CD4-positive, alpha-beta T cell treated with Interleukin-15 for 1 hour (primary cell): ENCODE data around the gene SV2C.
"Not testable (repeated sequence)": the region's sequence is repeated elsewhere in the genome, so short reads cannot be mapped to it uniquely, and the experiment has no call there.

Experiments used
- DNase-seq: peaks from one replicate; pipeline ENCODE4 v3.0.0-alpha.2; 2020

Gene SV2C

DNA sequence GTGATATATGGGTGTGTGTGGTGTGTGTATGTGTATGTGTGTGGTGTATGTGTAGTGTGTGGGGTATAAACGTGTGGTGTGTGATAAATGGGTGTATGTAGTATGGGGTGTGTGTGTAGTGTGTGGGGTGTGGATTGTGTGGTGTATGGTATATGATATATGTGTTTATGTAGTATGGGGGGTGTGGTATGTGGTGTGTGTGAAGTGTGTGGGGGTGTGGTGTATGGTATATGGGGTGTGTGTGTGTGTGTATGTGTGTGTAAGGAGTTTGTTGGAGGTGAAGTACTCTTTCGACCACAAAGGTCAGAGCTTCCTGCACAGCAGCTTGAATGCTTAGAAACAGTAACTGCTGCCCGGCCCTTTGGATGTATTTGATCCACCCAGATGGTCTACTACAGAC lies 174.7 kb downstream of the SV2C start:
- no peak for DNase-seq

DNA sequence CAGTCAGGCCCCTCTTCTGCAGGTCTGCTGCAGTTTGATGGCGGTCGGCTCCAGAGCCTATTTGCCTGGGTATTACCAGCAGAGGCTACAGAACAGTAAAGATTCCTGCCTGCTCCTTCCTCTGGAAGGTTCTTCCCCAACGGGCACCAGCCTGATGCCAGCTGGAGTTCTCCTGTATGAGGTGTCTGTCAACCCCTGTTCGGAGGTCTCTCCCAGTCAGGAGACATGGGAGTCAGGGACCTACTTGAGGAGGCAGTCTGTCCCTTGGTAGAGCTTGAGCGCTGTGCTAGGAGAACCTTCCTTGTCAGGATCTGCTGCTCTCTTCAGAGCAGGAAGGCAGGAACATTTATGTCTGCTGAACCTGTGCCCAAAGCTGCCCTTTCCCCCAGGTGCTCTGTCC lies 181.5 kb downstream of the SV2C start:
- no peak for DNase-seq

DNA sequence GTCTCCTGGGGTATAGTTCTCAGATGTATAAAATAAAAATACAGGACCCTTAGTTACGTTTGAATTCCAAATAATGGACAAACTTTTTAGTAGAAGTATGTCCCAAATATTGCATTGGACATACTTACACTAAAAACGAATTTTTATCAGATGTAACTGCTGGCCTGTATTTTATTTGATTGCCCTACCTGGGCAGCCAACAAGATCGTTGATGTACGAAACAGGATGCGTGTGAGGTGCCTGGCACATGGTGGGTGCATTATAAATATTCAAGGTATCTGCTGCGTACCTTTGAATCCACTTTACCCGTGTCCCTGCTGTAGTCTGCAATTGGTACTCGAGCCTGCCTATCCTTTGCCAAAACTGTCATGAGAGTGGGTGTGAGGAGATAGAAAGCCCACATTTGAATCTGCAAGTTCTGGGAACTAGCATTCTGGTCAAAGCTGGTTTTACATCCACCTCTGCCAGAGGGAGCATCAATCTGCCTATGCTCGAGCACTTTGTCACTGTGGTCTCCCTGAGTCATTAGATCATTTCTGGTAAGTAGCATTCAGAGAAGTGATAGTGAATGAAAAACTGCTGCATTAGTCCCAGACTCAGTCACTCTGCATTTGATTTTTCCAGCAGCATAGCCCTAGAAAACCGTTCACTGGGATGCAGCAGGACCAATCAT lies 186.2 kb downstream of the SV2C start:
- no peak for DNase-seq

DNA sequence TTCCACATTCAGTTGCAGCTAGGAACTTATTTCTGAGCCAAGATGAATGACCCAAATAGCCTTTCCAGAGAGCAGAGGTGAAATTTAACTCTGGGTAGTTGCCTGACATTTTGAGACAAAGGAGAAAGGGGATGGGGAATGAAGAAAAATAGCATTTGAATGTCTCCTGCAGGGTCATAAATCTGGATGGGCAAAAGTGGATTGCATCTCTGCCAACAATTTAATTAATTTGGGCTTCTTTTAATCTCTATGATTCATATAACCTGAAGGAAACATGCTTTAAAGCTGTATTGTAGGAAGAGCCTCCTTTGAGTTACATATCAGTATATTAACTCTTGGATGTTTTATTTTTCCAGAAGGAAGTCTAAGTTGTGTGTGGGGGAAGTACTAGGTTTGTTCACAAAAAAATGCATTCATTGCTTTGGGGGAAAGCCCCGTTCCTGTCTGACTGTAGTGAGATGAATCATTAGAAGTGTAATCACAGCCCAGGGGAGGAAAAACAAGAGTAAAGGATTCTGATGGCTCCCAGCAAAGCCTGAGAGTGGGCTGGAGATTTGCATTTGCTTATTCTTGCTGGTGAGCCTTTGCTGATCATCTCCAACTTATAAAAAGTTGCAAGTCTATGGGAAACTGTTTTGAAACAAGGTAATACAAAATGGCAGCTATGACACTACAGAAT lies 186.9 kb downstream of the SV2C start:
- no peak for DNase-seq

DNA sequence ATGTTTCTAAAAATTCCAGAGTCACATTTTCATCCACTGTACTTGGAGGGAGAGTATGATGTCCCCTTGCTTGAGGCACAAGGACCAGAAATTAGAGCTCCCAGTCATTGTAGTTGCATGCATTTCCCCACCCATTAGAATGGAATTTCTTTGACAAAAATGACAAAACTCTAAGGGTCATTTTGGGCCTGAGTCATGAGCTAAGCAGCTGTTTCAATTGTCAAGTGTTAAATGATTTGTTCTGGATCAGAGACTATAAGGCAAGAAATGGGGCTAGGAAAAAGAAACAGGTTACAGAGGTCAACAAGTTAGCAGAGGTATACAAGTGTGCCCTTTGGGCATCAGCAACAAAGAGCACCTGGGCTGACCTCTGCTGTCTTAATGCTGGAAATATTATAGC lies 188.7 kb downstream of the SV2C start:
- no peak for DNase-seq

DNA sequence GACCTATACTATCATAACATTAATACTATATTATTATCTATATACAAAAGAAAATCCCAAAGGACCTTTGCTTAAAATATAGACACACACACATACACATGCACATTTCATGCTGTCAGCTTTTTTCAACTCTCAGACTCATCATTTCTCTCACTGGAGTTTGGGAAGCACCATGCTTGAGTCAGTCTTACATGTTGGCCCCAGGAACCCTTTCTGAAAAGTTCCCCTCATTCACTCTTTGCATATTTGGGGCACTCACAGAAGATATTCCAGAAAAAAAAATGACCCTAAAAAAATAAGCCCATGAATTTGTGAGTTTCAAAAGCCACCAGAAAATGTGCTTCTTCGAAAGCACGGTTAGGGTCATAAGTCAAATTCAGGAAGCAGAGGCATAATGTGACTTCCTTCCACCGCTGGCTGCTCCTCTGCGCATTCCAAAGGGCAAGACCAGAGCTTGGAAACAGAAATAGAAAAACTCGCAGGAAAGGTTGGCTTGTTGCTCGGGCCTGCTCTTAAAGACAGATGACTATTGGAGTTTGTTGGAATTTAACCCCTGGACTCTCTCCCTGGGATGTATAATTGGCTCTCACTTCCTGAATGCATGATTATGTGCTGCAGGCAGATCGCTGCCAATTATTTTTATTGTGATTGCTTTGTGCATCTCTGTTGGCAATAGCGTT lies 190.2 kb downstream of the SV2C start:
- no peak for DNase-seq

DNA sequence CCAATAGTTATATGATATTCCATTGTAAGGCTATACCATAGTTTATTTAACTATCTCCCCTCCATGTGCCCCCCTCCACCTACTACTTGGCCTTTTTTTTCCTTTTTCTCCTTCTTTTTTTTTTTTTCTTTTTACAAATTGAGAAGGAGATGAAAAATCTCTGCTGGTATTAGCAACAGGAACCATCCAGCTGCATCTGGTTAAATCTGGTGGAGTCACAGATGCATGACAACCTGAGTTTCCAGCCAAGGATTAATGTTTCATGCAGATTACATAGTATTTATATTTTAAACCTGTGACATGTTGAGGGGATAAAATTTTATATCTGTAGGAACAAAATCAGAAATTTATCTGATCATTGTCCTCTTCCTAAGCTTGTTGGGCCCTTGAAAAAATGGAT lies 191.4 kb downstream of the SV2C start:
- no peak for DNase-seq

DNA sequence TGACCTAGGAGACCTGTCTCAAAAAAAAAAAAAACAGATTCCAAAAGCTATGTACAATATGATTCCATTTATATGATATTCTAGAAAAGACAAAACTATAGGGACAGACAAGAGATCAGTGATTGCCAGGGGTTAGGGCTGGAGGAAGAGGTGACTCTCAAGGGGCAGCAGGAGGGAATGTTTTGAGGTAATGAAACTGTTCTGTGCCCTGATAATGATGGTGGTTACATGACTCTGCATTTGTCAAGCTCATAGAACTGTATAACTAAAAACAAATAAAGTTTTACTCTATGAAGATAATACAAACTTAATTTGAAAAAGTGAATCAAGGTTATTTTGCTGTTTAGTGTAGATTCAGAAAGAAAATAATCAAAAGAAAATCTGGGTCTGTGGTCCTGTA lies 194.6 kb downstream of the SV2C start:
- no peak for DNase-seq

DNA sequence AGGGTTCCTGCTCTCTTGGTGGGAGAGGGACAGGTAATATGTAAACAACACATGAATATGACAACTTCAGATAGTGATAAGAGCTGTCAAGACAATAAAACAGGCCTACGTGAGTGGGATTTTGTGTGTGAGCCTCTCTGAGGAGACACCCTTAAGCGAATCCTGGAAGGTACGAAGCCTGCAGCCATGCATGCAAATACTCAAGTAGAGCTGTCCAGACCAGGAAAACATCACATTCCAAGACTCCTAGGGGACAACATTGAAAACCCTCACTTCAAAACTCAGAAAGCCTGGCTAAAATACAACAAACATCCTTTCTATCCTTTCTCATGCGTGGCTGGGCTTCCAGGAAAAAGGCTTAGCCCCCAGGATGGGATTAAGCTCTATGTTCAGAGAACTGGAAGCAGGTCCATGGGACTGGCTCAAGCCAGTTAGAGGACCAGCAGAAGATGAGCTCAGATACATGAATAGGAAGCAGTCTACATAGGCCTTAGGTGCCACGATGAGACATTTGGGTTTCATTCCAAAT lies 195.1 kb downstream of the SV2C start:
- DNase-seq = no peak

DNA sequence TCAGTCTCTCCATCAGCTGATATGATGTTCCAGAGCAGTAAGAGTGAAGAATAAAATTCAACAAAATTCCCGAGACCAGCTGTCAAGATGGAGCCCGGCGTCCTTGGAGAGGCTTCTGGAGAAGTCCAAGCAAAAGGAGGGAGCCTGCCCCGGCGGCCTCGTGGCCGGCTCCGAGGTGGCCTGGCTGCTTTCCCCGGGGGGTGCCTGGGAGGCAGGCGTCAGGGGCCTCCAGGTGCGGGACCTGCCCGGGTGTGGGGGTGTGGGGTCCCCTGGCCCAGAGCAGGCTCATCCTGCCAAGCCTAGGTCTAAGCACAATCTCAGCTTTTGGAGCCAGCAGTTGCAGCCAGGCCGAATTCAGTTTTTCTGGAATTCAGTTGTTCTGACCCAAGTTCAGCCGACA lies 197.3 kb downstream of the SV2C start:
- no peak for DNase-seq

DNA sequence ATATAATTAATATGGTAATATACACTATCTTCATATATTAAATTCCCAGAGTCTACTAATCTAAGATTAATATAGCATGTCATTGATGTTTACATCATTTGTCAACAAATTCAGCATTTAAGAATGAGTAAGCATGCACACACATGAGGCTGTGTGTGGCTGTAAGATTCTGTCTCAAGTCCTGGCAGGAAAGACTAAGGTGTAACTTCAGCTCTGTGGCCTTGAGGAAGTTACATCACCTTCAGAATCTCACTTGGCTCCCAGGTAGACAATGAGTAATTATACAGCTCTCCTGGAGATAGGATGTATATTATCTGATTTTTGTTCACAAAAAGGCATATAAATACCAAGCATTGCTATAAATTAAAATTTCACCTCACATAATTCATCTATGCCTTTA lies 200.5 kb downstream of the SV2C start:
- DNase-seq = no peak

DNA sequence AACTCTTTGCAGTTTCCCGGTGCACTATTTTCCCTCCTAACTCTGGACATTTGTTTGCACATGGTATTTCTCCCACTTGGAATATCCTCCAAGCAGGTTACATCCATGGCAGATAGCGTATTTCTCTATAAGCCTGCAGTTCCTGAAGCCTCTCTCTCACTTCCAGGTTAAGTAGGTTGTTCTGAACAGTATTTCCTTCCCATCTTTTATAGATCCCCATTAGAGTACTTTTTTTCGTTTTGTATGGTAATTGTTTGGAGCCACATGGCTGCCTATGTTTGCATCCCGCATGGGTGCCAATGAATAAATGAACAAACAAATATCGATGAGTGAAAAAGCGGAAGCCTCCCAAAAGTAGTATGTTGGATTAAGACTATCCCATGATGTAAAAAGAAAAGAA lies 206.5 kb downstream of the SV2C start:
- DNase-seq = no peak

DNA sequence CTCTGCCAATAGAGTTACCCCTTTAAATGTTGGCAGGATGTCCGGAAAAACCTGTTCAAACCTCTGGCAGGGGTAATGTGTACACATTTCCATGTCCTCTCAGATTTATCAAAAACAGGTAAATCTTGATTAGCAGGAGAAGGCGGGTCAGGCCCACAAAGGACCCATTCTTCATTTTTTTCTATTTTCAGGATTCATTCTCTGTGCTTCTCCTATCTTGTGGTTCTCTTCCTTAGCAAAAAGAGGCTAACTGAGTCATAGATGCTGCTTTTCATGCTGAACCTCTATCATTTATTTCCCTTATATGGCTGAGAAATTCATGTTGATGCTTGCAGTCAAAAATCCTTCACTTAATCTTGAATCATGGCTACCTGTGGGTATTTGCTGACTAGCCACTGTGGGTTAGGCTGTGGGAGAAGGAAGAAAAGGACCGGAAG lies 207.2 kb downstream of the SV2C start:
- DNase-seq = no peak

DNA sequence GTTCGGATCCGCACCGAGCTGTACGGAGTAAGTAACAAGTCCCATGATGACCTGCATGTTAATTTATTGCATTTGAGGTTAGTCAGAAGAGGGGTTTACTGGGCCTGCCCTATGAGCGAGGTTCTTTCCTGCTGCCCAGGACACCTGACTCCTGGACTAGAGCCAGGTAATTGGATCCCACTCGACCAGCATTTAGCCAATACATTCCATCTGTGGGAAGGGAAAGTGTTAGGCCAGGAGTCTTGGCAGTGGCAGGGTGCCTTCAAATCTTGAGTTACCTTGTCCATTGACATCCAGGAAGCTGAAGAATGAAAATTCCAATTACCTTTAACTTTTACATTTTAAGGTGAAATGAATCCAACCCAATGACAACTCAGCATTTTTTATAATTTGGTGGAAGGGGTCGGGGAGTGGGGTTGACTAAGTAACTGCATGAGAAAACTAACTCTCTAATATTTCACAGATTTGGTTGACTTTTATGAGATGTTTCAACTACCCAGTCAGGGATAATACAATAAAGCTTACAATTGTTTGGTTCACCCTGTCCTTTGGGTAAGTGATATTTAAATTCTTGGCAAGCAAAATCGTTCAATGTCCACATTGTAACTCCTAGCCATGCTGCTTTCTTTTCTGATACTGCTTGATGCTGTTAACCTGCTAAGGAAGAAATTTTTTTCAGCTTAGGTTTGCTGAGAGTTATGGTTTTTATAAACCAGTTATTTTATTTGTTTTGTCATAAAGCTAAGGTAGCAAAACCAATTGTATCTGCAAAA lies 208.3 kb downstream of the SV2C start:
- no peak for DNase-seq

DNA sequence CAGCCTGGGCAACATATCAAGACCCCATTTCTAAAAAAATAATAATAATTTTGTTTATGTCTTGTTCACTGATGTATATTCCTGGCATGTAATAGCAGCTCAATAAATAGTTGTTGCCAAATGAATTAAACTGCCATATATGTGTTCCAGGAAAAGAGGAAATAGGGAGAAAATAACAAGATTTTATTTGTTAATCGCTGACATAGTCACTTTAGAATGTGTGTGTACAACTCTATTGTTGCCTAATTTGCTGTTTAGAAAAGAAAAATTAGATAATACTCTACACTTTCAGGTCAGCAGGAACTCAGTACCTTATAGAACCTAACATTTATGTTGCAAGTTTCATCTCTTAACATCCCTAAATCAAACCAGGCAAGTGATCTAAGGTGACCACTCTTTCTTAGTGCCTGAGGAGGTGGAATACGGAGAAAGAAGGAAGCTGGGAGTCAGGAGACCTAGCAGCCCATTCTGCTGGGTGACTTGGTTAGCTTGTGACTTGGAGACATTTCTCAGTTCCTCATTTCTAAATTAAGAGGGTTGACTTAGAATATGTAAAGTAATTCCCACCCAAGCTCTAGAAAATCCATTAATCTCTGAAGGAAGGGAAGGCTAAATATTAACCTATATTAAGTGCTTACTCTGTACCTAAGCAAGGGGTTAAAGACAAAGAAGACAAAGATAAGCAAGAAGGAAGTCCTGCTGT lies 209.6 kb downstream of the SV2C start:
- DNase-seq = peak; percentile 24

DNA sequence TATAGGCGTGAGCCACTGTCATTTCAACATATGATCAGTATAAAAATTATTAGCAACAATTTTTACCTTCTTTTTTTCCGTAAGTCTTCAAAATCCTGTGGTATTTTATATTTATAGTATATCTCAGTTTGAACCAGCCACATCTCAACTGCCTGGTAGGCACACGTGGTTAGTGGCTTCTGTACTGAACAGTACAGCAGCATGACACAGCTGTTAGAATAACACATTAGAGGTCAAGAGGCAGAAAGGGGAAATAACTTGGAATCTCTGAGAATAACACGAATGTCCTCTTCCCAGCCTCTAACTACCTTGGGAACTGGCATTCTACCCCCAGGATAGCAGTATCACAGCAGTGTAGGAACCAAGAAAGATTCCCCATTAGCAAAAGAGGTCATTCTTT lies 211.4 kb downstream of the SV2C start:
- DNase-seq = no peak

DNA sequence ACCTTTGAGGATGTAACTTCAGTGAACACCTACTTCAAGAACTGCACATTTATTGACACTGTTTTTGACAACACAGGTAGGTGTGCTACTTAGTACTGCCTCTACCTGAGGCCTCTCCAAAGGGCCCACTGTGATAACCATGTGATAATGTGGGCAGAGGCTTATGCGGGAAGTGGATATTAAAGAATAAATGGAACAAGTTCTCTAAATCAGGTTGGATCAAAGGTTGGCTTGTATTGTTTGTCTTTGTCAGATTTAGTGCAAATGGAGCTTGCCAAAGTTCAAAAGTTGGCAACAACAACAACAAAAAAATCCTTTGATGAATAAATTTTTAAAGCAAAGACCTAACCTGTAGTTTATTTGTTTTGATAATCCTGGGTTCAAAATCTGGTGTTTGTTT lies 215.7 kb downstream of the SV2C start:
- no peak for DNase-seq

DNA sequence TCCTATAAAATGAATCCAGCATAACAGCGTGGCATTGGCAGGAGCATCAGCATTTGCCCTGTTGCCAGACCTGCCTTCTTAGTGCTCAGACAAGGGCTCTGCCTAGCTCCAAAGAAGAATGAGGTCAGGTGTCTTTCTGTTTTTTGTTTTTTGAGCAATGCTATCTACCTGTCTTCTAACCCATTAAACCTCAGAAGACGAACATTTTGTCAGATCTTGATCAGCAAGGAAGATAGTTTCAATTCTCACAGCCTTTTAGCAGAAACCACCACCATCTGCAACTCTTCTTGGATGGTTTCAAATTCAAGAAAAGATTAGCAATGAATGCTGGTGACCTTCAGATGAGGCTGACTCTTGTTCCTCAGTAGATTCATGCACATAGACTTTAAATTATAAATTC lies 216.4 kb downstream of the SV2C start:
- no peak for DNase-seq

DNA sequence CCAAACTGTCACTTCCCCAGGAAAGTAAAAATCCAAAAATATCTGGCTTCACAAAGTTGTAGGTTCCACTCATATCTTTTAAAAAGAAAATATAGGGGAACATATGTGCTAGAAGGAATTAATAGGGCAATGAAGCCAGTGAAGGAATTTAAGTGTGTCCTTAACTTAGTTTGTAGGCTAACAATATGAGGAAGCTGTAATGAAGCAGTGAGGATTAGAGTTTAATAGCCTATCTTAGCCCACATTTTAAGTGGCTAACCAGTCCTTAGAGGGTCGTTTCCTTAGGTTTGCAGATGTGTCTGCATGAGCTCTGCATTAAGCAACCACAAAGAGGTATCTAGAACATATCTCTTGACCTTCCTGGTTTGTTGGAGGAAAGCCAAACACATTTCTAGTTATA lies 218.7 kb downstream of the SV2C start:
- not testable (repeated sequence) for DNase-seq

DNA sequence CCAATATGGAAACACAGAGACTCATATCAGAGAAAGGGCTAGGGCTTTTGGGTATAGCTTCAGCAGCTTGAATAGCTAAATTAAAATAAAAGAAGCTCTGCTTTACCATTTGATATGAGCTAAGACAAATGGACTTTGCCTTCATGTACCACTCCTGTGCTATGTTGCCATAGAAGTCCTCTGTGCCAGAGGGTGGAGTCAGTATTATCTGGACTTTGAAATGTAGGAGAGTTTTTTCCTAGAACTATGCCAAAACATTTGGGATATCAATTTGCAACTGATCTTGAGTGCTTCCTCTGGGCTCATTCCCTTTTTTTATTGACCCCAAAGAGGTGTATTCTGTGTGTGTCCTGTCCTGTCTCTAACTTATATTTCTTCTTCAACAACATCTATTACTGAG lies 219.5 kb downstream of the SV2C start:
- DNase-seq = not testable (repeated sequence)

DNA sequence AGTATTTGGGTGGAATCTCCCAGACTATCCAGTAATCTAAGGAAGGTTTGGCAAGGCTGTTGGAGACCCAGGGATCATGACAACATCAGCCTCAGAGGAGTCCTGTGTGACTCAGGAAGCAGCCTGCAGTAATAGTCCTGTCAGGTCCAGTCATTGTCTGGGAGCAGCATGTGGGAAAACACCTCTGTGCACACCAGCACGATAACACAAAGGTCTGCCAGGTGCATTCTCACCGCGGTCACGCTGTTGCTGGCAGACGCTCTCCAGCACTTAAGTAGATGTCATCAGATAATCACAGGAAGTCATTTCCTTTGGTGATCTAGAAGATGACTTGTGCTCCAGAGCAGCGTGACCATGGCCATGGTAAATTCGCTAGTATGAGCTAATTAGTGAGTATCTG lies 220.7 kb downstream of the SV2C start:
- peak; percentile 43 for DNase-seq

DNA sequence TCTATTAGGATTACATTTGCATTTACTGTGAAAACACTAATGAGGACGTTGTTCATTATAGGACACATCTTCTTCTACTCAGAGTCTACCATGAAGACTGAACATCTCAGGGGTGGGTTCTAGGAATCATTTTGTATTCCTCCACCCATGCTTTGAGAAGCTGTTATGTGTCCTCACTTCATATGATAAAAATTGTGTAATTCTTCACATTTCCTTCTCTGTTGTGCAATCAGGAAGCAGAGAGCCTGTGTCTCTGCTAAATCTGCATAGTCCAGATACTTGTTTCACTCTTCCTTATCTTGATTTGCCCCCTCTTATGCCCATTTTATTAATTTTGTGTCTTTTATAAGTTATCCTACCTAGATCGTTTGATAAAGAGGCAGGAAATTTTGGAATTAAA lies 222.1 kb downstream of the SV2C start:
- no peak for DNase-seq

DNA sequence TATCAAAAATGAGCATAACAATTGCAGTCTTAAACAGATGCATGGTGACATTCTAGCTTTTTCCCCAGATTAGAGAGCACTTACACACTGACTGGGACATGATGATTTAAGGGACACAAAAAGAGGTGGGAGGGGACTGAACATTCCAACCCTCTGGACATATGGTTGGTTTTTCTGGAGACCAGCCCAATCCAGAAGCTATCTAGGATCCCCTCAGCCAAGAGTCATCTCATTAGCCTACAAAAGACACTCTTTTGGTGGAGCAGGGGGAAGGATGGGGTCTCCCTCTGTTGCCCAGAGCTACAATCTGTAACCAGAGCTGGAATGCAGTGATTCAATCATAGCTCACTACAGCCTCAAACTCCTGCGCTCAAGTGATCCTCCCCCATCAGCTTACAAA lies 222.6 kb downstream of the SV2C start:
- DNase-seq = no peak
